DMS153 (cell line): ENCODE measurements around the gene RPP25.

Source experiments
- DNase-seq: peaks from one replicate; lab custom pipeline; 2025; lab: John Stamatoyannopoulos, UW

The RPP25 gene

GRCh38 chr15:74956648-74957475 is at the start of gene RPP25:
RPP25 (minus strand) TSS chr15:74956772; CDS start chr15:74956583, 189 bp downstream.
- peak; percentile 66 for DNase-seq

- no peak for DNase-seq
These were observed 45.8 kb upstream of the RPP25 start for GRCh38 chr15:75002398-75002797.

- no peak for DNase-seq
These were observed 44.7 kb upstream of the RPP25 start for GRCh38 chr15:75001310-75001709.

- DNase-seq = no peak
These were observed 41.0 kb upstream of the RPP25 start for GRCh38 chr15:74997543-74997942.

- no peak for DNase-seq
These were observed 40.6 kb upstream of the RPP25 start for GRCh38 chr15:74997141-74997540.

- no peak for DNase-seq
These were observed 39.5 kb upstream of the RPP25 start for GRCh38 chr15:74995779-74996765.

GRCh38 chr15:74995182-74995778 is 38.7 kb upstream of the RPP25 start, which contains the start of gene SCAMP5:
SCAMP5 (plus strand) TSS chr15:74995563; CDS start chr15:75011840, 16,277 bp downstream.
- peak; percentile 77 for DNase-seq

- DNase-seq = no peak
These were observed 38.1 kb upstream of the RPP25 start for GRCh38 chr15:74994685-74995084.

GRCh38 chr15:74994236-74994635 is 37.7 kb upstream of the RPP25 start:
- no peak for DNase-seq

- no peak for DNase-seq
These were observed 36.0 kb upstream of the RPP25 start for GRCh38 chr15:74992619-74993018.

- no peak for DNase-seq
These were observed 33.0 kb upstream of the RPP25 start for GRCh38 chr15:74989527-74989926.

- peak; percentile 13 for DNase-seq
These were observed 31.6 kb upstream of the RPP25 start for GRCh38 chr15:74988007-74988800.

GRCh38 chr15:74983725-74984231 is 27.2 kb upstream of the RPP25 start:
- DNase-seq = no peak

GRCh38 chr15:74982183-74982582 is 25.6 kb upstream of the RPP25 start:
- no peak for DNase-seq

- peak; percentile 35 for DNase-seq
These were observed 21.9 kb upstream of the RPP25 start for GRCh38 chr15:74978503-74978902.

GRCh38 chr15:74978077-74978476 is 21.5 kb upstream of the RPP25 start:
- DNase-seq = no peak

GRCh38 chr15:74977599-74977998 is 21.0 kb upstream of the RPP25 start:
- no peak for DNase-seq

- DNase-seq = no peak
These were observed 19.6 kb upstream of the RPP25 start for GRCh38 chr15:74976159-74976558.

GRCh38 chr15:74967670-74968069 is 11.1 kb upstream of the RPP25 start:
- DNase-seq = no peak

GRCh38 chr15:74964794-74965193 is 8.2 kb upstream of the RPP25 start:
- peak; percentile 21 for DNase-seq

GRCh38 chr15:74963213-74963612 is 6.6 kb upstream of the RPP25 start:
- no peak for DNase-seq
